GM12878 (cell line): ENCODE results near the gene CSF3R. TPM values are rescaled to one million over a fixed set of nuclear protein-coding genes. Genes with fewer than 3 reads are reported as not detected.

Source experiments
- ATAC-seq: fragments of 200-7000 bp; cut with Tn5 transposase; 3 replicates; pipeline ENCODE4 v1.9.1; 2020; ENCODE audit warnings: mild to moderate bottlenecking, moderate library complexity
- BruUV-seq: library from RNA; stranded (reverse); fragments of 400-500 nt; replicated peaks from 2 replicates; lab custom pipeline; 2021; lab: Mats Ljungman, UMichigan
- CTCF ChIA-PET: fragments of 300-600 bp; sonication (Branson Sonifier 250); formaldehyde crosslinking; extraction: SDS; loops from one replicate; lab custom pipeline; 2021; ENCODE audit warnings: inconsistent platforms; lab: Yijun Ruan, JAX
- POLR2A ChIA-PET: fragments of 350-600 bp; formaldehyde crosslinking; extraction: SDS; loops from one replicate; lab custom pipeline; 2021; ENCODE audit warnings: inconsistent platforms; lab: Charles Lee
- RAD21 ChIA-PET: fragments of 300-600 bp; sonication (Branson Sonifier 250); formaldehyde crosslinking; loops from one replicate; lab custom pipeline; 2023; ENCODE audit warnings: antibody characterized with exemption; ENCODE audit not compliant: unreplicated experiment; lab: Charles Lee
- SMC1A ChIA-PET: fragments of 300-600 bp; sonication (Branson Sonifier 250); formaldehyde crosslinking; loops from one replicate; lab custom pipeline; 2023; ENCODE audit not compliant: unreplicated experiment, uncharacterized antibody; lab: Charles Lee
- DNase-seq: peaks from one replicate; pipeline ENCODE4 v3.0.0-alpha.2; 2011; ENCODE audit warnings: low read depth, low spot score
- FAIRE-seq: peaks from 3 replicates; lab custom pipeline; 2011; peaks lifted over from hg19 to GRCh38; lab: Jason Lieb, UNC
- H2AFZ ChIP-seq: 2 replicates; pipeline ENCODE4 v1.6.0; 2011; ENCODE audit warnings: low read depth, low read length, control low read depth; ENCODE audit not compliant: control insufficient read depth
- H3K27ac ChIP-seq: 2 replicates; pipeline ENCODE4 v1.5.1; 2011; ENCODE audit warnings: control low read depth; ENCODE audit not compliant: control insufficient read depth, insufficient read depth
- H3K27me3 ChIP-seq, 2 experiments: replicated peaks in 1 of 2; 2 replicates each; pipeline versions ENCODE4 v1.6.0 to v1.6.1; 2011; ENCODE audit warnings: low read length in 1 of 2; ENCODE audit not compliant: control insufficient read depth in 2 of 2, insufficient read depth in 2 of 2
- H3K36me3 ChIP-seq, 2 experiments: 2 replicates each; pipeline ENCODE4 v1.5.1; 2011; ENCODE audit warnings: low read length in 1 of 2; ENCODE audit not compliant: control insufficient read depth in 2 of 2, insufficient read depth in 2 of 2
- H3K4me1 ChIP-seq: 2 replicates; pipeline ENCODE4 v1.6.1; 2011; ENCODE audit warnings: mild to moderate bottlenecking, low read length, moderate library complexity, mixed read lengths; ENCODE audit not compliant: control insufficient read depth, insufficient read depth
- H3K4me2 ChIP-seq: 2 replicates; pipeline ENCODE4 v1.6.0; 2011; ENCODE audit warnings: control low read depth; ENCODE audit not compliant: control insufficient read depth, insufficient read depth
- H3K4me3 ChIP-seq: fragments of 200-600 bp; sonication (generic); 2 replicates; pipeline ENCODE4 v1.5.1; 2016
- H3K79me2 ChIP-seq: 2 replicates; pipeline ENCODE4 v1.6.0; 2011; ENCODE audit warnings: low read length; ENCODE audit not compliant: control insufficient read depth, insufficient read depth
- H3K9ac ChIP-seq: 2 replicates; pipeline ENCODE4 v1.8.0; 2011; ENCODE audit warnings: low read length, control low read depth, mixed read lengths; ENCODE audit not compliant: control insufficient read depth, insufficient read depth
- H3K9me3 ChIP-seq: replicated peaks from 3 replicates; pipeline ENCODE4 v1.5.1; 2011; ENCODE audit warnings: mild to moderate bottlenecking, low read length; ENCODE audit not compliant: control insufficient read depth, insufficient read depth
- H4K20me1 ChIP-seq: 2 replicates; pipeline ENCODE4 v1.6.0; 2011; ENCODE audit not compliant: control insufficient read depth, insufficient read depth
- CBFB ChIP-seq: IDR thresholded peaks from 2 replicates; pipeline ENCODE4 v1.6.1; 2016; ENCODE audit warnings: antibody characterized with exemption, low read depth
- ETV6 ChIP-seq, 2 experiments: fragments of 450-650 bp in 1 of 2; IDR thresholded peaks in 1 of 2; conservative IDR thresholded peaks in 1 of 2; 2 replicates each; pipeline ENCODE4 v1.6.1; 2014; ENCODE audit warnings: antibody characterized with exemption in 1 of 2, borderline replicate concordance in 1 of 2, low read depth in 1 of 2, mild to moderate bottlenecking in 1 of 2, moderate library complexity in 1 of 2
- MAX ChIP-seq: IDR thresholded peaks from 2 replicates; pipeline ENCODE4 v1.6.1; 2012; ENCODE audit warnings: low read depth, low read length, improper control_type of control experiment
- MTA3 ChIP-seq: IDR thresholded peaks from 2 replicates; pipeline ENCODE4 v1.6.1; 2012; ENCODE audit warnings: low read length, inconsistent platforms, borderline replicate concordance
- MXI1 ChIP-seq: fragments of 150-350 bp; IDR thresholded peaks from 2 replicates; pipeline ENCODE4 v1.6.1; 2011; ENCODE audit warnings: low read depth, mild to moderate bottlenecking, inconsistent platforms, low read length, improper control_type of control experiment
- NRF1 ChIP-seq: conservative IDR thresholded peaks from 2 replicates; pipeline ENCODE4 v1.6.1; 2011; ENCODE audit warnings: mild to moderate bottlenecking, low read depth, low read length, improper control_type of control experiment
- RELB ChIP-seq: fragments of 450-650 bp; IDR thresholded peaks from 2 replicates; pipeline ENCODE4 v1.6.1; 2017; ENCODE audit warnings: low read depth, mild to moderate bottlenecking, moderate library complexity
- SMAD1 ChIP-seq: fragments of 450-650 bp; IDR thresholded peaks from 2 replicates; pipeline ENCODE4 v1.6.1; 2018; ENCODE audit warnings: mild to moderate bottlenecking, low read depth; ENCODE audit not compliant: partially characterized antibody
- SUPT20H ChIP-seq: IDR thresholded peaks from 2 replicates; pipeline ENCODE4 v1.6.1; 2011; ENCODE audit warnings: low read depth, mild to moderate bottlenecking, low read length, moderate library complexity, borderline replicate concordance; ENCODE audit not compliant: control insufficient read depth
- SUZ12 ChIP-seq: fragments of 200-600 bp; sonication (generic); IDR thresholded peaks from one replicate; pipeline ENCODE4 v1.6.1; 2018; ENCODE audit warnings: antibody characterized with exemption, mild to moderate bottlenecking; ENCODE audit not compliant: unreplicated experiment
- YBX1 ChIP-seq: fragments of 450-650 bp; IDR thresholded peaks from 2 replicates; pipeline ENCODE4 v1.6.1; 2016; ENCODE audit warnings: antibody characterized with exemption
- whole genome bisulfite sequencing: methylation state at CpG from one replicate; pipeline ENCODE4 v1.1.6; 2016; ENCODE audit warnings: low lambda C conversion rate; ENCODE audit not compliant: insufficient replicate concordance, insufficient coverage; ENCODE audit errors: missing lambda C conversion rate; 5-methylcytosine and 5-hydroxymethylcytosine counted together
- in situ Hi-C: fragments of 300-500 bp; cut with MboI; formaldehyde crosslinking; loops from 9 replicates; pipeline ENCODE4 v1.14.3; 2018; ENCODE audit warnings: mixed read lengths
- intact Hi-C: fragments of 100-400 bp; cut with micrococcal nuclease; formaldehyde crosslinking; loops from one replicate; pipeline ENCODE4 v1.14.2; 2022; ENCODE audit not compliant: unreplicated experiment
- polyA plus RNA-seq, 11 experiments: library from polyadenylated mRNA; depleted of rRNA in 4 of 11; unstranded in 6 of 11; stranded (reverse) in 5 of 11; fragments of >200 nt; fragmentation: Nextera tagmentation in 4 of 11; fragmentation: Illumina TruSeq in 1 of 11; extraction: Ambion mirVana in 4 of 11; extraction: Trizol in 1 of 11; gene quantifications; 1 replicate in 1 of 11; 2 replicates in 10 of 11; pipeline versions ENCODE4 v1.2.1 to v1.2.3, GENCODE V29; 2011 to 2016; ENCODE audit warnings: inconsistent platforms in 2 of 11, missing spikeins in 2 of 11, low read depth in 1 of 11
- total RNA-seq, 4 experiments: library from RNA; depleted of rRNA in 3 of 4; stranded (reverse); fragments of >200 nt in 3 of 4; fragmentation: Illumina TruSeq in 1 of 4; extraction: Trizol in 1 of 4; gene quantifications; 2 replicates each; pipeline versions ENCODE4 v1.2.1 to v1.2.3, GENCODE V29; 2013 to 2021
- TF ChIP-seq, protein P1 (sequence below): fragments of 450-650 bp; IDR thresholded peaks from 2 replicates; pipeline ENCODE4 v1.6.1; 2016; ENCODE audit warnings: mild to moderate bottlenecking, moderate library complexity, borderline replicate concordance
- TF ChIP-seq, protein P2 (sequence below): fragments of 450-650 bp; IDR thresholded peaks from 2 replicates; pipeline ENCODE4 v1.6.1; 2017; ENCODE audit warnings: mild to moderate bottlenecking, moderate library complexity

CSF3R gene
- total and polyA plus RNA-seq, 10 of the 15 experiments (the other 5 are each of a cell fraction or from before 2014, with no cell fraction given): 0.13 TPM; not detected in 9

- intact Hi-C loops (no loop called here), in situ Hi-C loops (no loop called here)
- Histone ChIP-seq H3K4me1 (peaks cover 9% of the 10 kb centered on the region), H3K4me3 (no peak overlapping the region), H4K20me1 (no peaks in the 10 kb centered on the region), H3K4me2 (no peak overlapping the region), H2AFZ (no peak overlapping the region), H3K79me2 (peaks cover 2% of the 10 kb centered on the region), H3K9ac (no peak overlapping the region), H3K27me3 (no peaks in the 10 kb centered on the region), H3K9me3 (no peaks in the 10 kb centered on the region), H3K27ac (no peak overlapping the region), H3K36me3 (no peaks in the 10 kb centered on the region)
- ChIA-PET RAD21 (no interaction called here), SMC1A (no interaction called here), CTCF (no interaction called here), POLR2A (no interaction called here)
- DNase-seq: no peak
- WGBS: 46% methylated on average over 2 of the region's 2 CpGs
- no TSS peak for BruUV-seq
- FAIRE-seq: no peak
- no peak for ATAC-seq
- TF ChIP-seq ETV6 (conservative IDR thresholded peaks at IDR 0.05 in 1 of 2, IDR thresholded peaks at IDR 0.05 in 1 of 2; ENCODE audit: borderline replicate concordance in 1 of 2, low read depth in 1 of 2) (no peak), RELB (no peak), SMAD1 (no peak), CBFB (no peak), NRF1 (no peak), MAX (no peak), MXI1 (no peak), SUPT20H (no peak), MTA3 (no peak), YBX1 (no peak), SUZ12 (no peak)
- TF ChIP-seq, protein P1, sequence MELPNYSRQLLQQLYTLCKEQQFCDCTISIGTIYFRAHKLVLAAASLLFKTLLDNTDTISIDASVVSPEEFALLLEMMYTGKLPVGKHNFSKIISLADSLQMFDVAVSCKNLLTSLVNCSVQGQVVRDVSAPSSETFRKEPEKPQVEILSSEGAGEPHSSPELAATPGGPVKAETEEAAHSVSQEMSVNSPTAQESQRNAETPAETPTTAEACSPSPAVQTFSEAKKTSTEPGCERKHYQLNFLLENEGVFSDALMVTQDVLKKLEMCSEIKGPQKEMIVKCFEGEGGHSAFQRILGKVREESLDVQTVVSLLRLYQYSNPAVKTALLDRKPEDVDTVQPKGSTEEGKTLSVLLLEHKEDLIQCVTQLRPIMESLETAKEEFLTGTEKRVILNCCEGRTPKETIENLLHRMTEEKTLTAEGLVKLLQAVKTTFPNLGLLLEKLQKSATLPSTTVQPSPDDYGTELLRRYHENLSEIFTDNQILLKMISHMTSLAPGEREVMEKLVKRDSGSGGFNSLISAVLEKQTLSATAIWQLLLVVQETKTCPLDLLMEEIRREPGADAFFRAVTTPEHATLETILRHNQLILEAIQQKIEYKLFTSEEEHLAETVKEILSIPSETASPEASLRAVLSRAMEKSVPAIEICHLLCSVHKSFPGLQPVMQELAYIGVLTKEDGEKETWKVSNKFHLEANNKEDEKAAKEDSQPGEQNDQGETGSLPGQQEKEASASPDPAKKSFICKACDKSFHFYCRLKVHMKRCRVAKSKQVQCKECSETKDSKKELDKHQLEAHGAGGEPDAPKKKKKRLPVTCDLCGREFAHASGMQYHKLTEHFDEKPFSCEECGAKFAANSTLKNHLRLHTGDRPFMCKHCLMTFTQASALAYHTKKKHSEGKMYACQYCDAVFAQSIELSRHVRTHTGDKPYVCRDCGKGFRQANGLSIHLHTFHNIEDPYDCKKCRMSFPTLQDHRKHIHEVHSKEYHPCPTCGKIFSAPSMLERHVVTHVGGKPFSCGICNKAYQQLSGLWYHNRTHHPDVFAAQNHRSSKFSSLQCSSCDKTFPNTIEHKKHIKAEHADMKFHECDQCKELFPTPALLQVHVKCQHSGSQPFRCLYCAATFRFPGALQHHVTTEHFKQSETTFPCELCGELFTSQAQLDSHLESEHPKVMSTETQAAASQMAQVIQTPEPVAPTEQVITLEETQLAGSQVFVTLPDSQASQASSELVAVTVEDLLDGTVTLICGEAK: no peak
- TF ChIP-seq, protein P2, sequence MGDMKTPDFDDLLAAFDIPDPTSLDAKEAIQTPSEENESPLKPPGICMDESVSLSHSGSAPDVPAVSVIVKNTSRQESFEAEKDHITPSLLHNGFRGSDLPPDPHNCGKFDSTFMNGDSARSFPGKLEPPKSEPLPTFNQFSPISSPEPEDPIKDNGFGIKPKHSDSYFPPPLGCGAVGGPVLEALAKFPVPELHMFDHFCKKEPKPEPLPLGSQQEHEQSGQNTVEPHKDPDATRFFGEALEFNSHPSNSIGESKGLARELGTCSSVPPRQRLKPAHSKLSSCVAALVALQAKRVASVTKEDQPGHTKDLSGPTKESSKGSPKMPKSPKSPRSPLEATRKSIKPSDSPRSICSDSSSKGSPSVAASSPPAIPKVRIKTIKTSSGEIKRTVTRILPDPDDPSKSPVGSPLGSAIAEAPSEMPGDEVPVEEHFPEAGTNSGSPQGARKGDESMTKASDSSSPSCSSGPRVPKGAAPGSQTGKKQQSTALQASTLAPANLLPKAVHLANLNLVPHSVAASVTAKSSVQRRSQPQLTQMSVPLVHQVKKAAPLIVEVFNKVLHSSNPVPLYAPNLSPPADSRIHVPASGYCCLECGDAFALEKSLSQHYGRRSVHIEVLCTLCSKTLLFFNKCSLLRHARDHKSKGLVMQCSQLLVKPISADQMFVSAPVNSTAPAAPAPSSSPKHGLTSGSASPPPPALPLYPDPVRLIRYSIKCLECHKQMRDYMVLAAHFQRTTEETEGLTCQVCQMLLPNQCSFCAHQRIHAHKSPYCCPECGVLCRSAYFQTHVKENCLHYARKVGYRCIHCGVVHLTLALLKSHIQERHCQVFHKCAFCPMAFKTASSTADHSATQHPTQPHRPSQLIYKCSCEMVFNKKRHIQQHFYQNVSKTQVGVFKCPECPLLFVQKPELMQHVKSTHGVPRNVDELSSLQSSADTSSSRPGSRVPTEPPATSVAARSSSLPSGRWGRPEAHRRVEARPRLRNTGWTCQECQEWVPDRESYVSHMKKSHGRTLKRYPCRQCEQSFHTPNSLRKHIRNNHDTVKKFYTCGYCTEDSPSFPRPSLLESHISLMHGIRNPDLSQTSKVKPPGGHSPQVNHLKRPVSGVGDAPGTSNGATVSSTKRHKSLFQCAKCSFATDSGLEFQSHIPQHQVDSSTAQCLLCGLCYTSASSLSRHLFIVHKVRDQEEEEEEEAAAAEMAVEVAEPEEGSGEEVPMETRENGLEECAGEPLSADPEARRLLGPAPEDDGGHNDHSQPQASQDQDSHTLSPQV: no peak
Observed at GRCh38 chr1:36469163-36469562, 13.6 kb downstream of the CSF3R start.
